Esophagus squamous epithelium (tissue), 4 donors: Measurements from ENCODE around the gene DKKL1.

Source experiments
- CTCF ChIP-seq, 6 experiments: fragments of 450-650 bp in 4 of 6; fragments of 200-600 bp in 2 of 6; sonication (generic) in 2 of 6; IDR thresholded peaks; one replicate each; pipeline ENCODE4 v1.5.1; 2016 to 2019; ENCODE audit warnings: antibody characterized with exemption in 6 of 6, mild to moderate bottlenecking in 4 of 6, moderate library complexity in 4 of 6
- POLR2A ChIP-seq, 4 donors: fragments of 450-650 bp; IDR thresholded peaks; one replicate each; pipeline ENCODE4 v1.6.1; 2017; ENCODE audit warnings: antibody characterized with exemption in 4 of 4, mild to moderate bottlenecking in 4 of 4, moderate library complexity in 3 of 4

- TF ChIP-seq CTCF (IDR thresholded peaks at IDR 0.05) (no peak), POLR2A (IDR thresholded peaks at IDR 0.05) (no peak)
These were observed 23.4 kb upstream of the DKKL1 start for GRCh38 chr19:49340069-49340864.
